Heart right ventricle (tissue), 16 donors: ENCODE data around the gene CTSG. TPM values are rescaled to one million over a fixed set of nuclear protein-coding genes. Genes with fewer than 3 reads are reported as not detected.
A peak's percentile ranks its signal among the peaks of the same experiment; 100 is the strongest.

ENCODE experiments used
- ATAC-seq, 8 donors: fragments of 200-7000 bp; cut with Tn5 transposase; one replicate each; pipeline ENCODE4 v1.9.1; 2020; ENCODE audit warnings: mild to moderate bottlenecking in 8 of 8, moderate library complexity in 8 of 8, moderate number of reproducible peaks in 1 of 8
- DNase-seq, 2 donors: peaks; one replicate each; pipeline ENCODE4 v3.0.0-alpha.2; 2020
- H3K27ac ChIP-seq, 10 donors: fragments of 200-600 bp; sonication (generic) in 2 of 10; one replicate each; pipeline versions ENCODE4 v1.5.0 to v1.8.0; 2020 to 2022; ENCODE audit warnings: mild to moderate bottlenecking in 3 of 10
- H3K27me3 ChIP-seq, 7 donors: fragments of 200-600 bp; one replicate each; pipeline ENCODE4 v1.8.0; 2021 to 2022; ENCODE audit warnings: mild to moderate bottlenecking in 2 of 7
- H3K36me3 ChIP-seq, 9 donors: fragments of 200-600 bp; sonication (generic) in 1 of 9; one replicate each; pipeline versions ENCODE4 v1.5.0 to v1.8.0; 2020 to 2022; ENCODE audit warnings: mild to moderate bottlenecking in 2 of 9
- H3K4me1 ChIP-seq, 9 donors: fragments of 200-600 bp; sonication (generic) in 1 of 9; one replicate each; pipeline versions ENCODE4 v1.5.0 to v1.8.0; 2020 to 2022; ENCODE audit warnings: mild to moderate bottlenecking in 4 of 9
- H3K4me3 ChIP-seq, 10 donors: fragments of 200-600 bp; sonication (generic) in 2 of 10; one replicate each; pipeline versions ENCODE4 v1.5.0 to v1.8.0; 2020 to 2022; ENCODE audit warnings: mild to moderate bottlenecking in 7 of 10, moderate library complexity in 2 of 10
- H3K9me3 ChIP-seq, 11 donors: fragments of 200-600 bp in 10 of 11; sonication (generic) in 2 of 11; one replicate each; pipeline versions ENCODE4 v1.5.0 to v1.8.0; 2013 to 2022; ENCODE audit warnings: mild to moderate bottlenecking in 2 of 11, control low read depth in 1 of 11, moderate library complexity in 1 of 11
- CTCF ChIP-seq, 9 donors: fragments of 200-600 bp; sonication (generic) in 2 of 9; IDR thresholded peaks; one replicate each; pipeline versions ENCODE4 v1.5.0 to v1.8.0; 2021 to 2022; ENCODE audit warnings: antibody characterized with exemption in 9 of 9, mild to moderate bottlenecking in 5 of 9, moderate library complexity in 1 of 9
- WGBS, 2 donors: extraction: QIAGEN DNeasy Blood & Tissue Kit; methylation state at CpG; one replicate each; pipeline ENCODE4 v1.1.7; 2013; ENCODE audit warnings: inconsistent platforms in 1 of 2; 5-methylcytosine and 5-hydroxymethylcytosine counted together
- intact Hi-C, 10 donors: fragments of 100-400 bp; cut with DNase I; formaldehyde crosslinking; loops; one replicate each; pipeline versions ENCODE4 v1.11.1 to v1.14.2; 2022
- polyA plus RNA-seq, 2 donors: library from polyadenylated mRNA; stranded (reverse); fragments of 200-250 nt; gene quantifications; one replicate each; pipeline ENCODE4 v1.2.3, GENCODE V29; 2013
- total RNA-seq, 10 donors: library from RNA; stranded (reverse); fragmentation: NEBNext Ultra II Directional in 3 of 10; extraction: Animal tissue kit (Norgen Biotek cat#: 25700) in 3 of 10; gene quantifications; one replicate each; pipeline versions ENCODE4 v1.2.1 to v1.2.4, GENCODE V29; 2021 to 2023
- donor health status: Arrhythmogenic right ventricular cardiomyopathy.
- donor health status: ischemic (EF 13 %, LVEDD 7.1; RV severe dilation, severe dysfunction).
- donor health status: healthy with polysubstance abuse.
- donor health status: DM: no; HTN: yes; CAD: no.
- donor health status: DM: no; HTN: no; CAD: no.
- donor health status: ischemic (EF 25% LVEDD 6.9; RV normal size, moderate dysfunction).
- donor health status: ischemic (EF 25% LVEDD 5.7; RV mildly dilated, moderate dysfunction).
- donor health status: healthy.
- donor health status: DM: yes; HTN: yes; CAD: no.
- donor health status: Ischemic cardiomyopathy.
- donor health status: ischemic (EF 35%, LVEDD 5.7; RV mildly dilated, moderate dysfunction).
- donor health status: nonischemic (EF 11% LVEDD 7.7; RV severe dilation, severe dysfunction).
- donor health status: DM: yes; HTN: yes; CAD: no.
- donor health status: PGD.
- donor health status: ischemic (EF 29% LVEDD 5.4; RV normal size, mild dysfunction).
- donor health status: nonischemic (EF 23%, LVEDD 6.1; RV moderate dilation, normal function).

The CTSG gene
- total and polyA plus RNA-seq, 12 donors, result 0.23 to 2.4 (median 0.91) TPM; not detected in 2

DNA sequence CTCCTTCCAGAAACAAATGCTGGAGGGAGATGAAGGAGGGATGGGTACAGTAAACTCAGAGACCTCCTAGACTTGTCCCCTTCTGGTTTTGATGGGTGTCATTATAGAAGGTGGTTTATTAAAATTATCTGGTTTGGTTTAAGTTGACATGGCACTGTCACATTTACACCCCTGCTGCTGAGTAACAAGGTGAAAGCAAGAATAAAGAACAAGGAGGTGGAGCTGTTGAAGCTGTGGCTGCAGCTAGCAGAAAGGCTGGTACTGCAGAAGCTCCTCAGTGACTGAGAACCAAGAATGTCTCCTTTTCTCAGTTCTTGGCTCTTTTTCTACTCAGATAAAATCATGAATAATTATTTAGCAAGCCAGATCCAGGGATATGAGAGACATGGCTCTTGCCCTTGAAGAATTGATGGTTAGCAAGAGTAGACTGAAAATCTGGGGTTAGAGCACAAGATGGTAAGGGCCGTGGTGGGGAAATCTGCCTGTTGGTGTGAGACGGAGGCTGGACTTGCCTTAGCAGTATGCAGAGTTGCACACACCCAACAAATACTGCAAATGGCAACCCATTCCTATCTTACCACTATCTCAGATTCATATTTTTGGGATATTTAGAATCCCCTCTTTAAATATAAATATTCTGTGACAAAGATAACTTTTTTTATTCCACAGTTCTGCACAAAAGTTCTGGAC is 33.8 kb upstream of the CTSG start, which contains the start of gene GZMH:
Gene GZMH, minus strand, starts transcription at position 31 of the 690 bp plus-strand sequence. CDS start 72 bp downstream, outside the sequence.
- ATAC-seq, result no peak

GRCh38 chr14:24607635-24608514 is 31.8 kb upstream of the CTSG start:
- peak overlapping the region in 1 of 10 donors; percentile 23 for H3K4me3 ChIP-seq
- WGBS, 2 donors, result 61 to 64% methylated on average over 8 of the region's 8 CpGs
- H3K36me3 ChIP-seq, result no peaks in the 10 kb centered on the region
- H3K4me1 ChIP-seq, result peaks cover 0 to 14% (median 0%) of the 10 kb centered on the region in 9 donors
- TF ChIP-seq CTCF (IDR thresholded peaks at IDR 0.05), result no peak
- peak overlapping the region in 1 of 10 donors; percentile 31 for H3K27ac ChIP-seq
- H3K27me3 ChIP-seq, result no peaks in the 10 kb centered on the region
- no peak for ATAC-seq
- intact Hi-C loops, result loop anchor here in 1 of 10 donors (5.0 kb wide), 1 partner anchor 64 kb away; no protein-coding TSS in a partner anchor
- DNase-seq, result no peak
- H3K9me3 ChIP-seq, result peaks cover 0 to 6% (median 0%) of the 10 kb centered on the region in 11 donors

More for the DNA sequence above, 33.8 kb upstream of the CTSG start, which contains the start of gene GZMH:
- no peak for TF ChIP-seq CTCF (IDR thresholded peaks at IDR 0.05)
- peak within 1 kb of the TSS in 1 of 10 donors; percentile 40 for H3K27ac ChIP-seq
- H3K27me3 ChIP-seq, result peaks cover 0 to 2% (median 0%) of the 10 kb centered on the region in 7 donors
- no peaks in the 10 kb centered on the region for H3K36me3 ChIP-seq
- no peak for DNase-seq
- H3K4me1 ChIP-seq, result peaks cover 0 to 14% (median 0%) of the 10 kb centered on the region in 9 donors
- peaks cover 0 to 6% (median 0%) of the 10 kb centered on the region in 11 donors for H3K9me3 ChIP-seq
- intact Hi-C loops, result loop anchor here in 1 of 10 donors (5.0 kb wide), 1 partner anchor 63 kb away; no protein-coding TSS in a partner anchor
- H3K4me3 ChIP-seq, result peak within 1 kb of the TSS in 1 of 10 donors; percentile 23
- WGBS, 2 donors, result 81 to 86% methylated on average over 2 of the region's 2 CpGs

DNA sequence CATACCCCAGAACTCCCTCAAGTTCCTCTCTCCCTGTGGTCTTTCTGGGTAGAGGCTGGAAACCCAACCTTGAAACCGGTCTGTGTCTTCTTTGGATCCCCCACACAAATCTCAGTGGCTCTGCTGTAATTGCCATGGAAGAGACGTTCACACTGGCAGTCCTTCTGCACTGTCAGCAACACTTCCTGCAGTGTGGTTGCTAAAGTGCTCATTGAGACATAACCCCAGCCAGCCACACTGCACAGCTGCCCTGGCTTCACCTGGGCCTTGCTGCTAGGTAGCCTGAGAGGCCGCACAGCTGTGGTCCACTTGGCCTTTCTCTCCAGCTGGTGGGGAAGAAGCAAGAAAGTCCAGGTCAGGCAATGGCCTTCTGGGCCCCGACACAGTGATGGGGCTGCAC is 31.0 kb upstream of the CTSG start:
- DNase-seq, result no peak

More for the DNA sequence above, 31.0 kb upstream of the CTSG start:
- intact Hi-C loops, result loop anchor here in 1 of 10 donors (5.0 kb wide), 1 partner anchor 65 kb away; no protein-coding TSS in a partner anchor
- TF ChIP-seq CTCF (IDR thresholded peaks at IDR 0.05), result no peak
- H3K4me3 ChIP-seq, result peak overlapping the region in 1 of 10 donors; percentile 7
- H3K27me3 ChIP-seq, result no peaks in the 10 kb centered on the region
- H3K36me3 ChIP-seq, result no peaks in the 10 kb centered on the region
- peaks cover 0 to 14% (median 0%) of the 10 kb centered on the region in 9 donors for H3K4me1 ChIP-seq
- peak overlapping the region in 1 of 10 donors; percentile 31 for H3K27ac ChIP-seq
- WGBS, 2 donors, result 80 to 81% methylated on average over 4 of the region's 4 CpGs
- H3K9me3 ChIP-seq, result peaks cover 0 to 6% (median 0%) of the 10 kb centered on the region in 11 donors
- ATAC-seq, result peak in 2 of 8 donors; percentile 16 to 17
